Measurements from ENCODE around the gene TMEM184A.

The TMEM184A gene

GRCh38 chr7:1538544-1539180 lies 17.3 kb downstream of the TMEM184A start:
- DNase-seq, result no peak

DNA sequence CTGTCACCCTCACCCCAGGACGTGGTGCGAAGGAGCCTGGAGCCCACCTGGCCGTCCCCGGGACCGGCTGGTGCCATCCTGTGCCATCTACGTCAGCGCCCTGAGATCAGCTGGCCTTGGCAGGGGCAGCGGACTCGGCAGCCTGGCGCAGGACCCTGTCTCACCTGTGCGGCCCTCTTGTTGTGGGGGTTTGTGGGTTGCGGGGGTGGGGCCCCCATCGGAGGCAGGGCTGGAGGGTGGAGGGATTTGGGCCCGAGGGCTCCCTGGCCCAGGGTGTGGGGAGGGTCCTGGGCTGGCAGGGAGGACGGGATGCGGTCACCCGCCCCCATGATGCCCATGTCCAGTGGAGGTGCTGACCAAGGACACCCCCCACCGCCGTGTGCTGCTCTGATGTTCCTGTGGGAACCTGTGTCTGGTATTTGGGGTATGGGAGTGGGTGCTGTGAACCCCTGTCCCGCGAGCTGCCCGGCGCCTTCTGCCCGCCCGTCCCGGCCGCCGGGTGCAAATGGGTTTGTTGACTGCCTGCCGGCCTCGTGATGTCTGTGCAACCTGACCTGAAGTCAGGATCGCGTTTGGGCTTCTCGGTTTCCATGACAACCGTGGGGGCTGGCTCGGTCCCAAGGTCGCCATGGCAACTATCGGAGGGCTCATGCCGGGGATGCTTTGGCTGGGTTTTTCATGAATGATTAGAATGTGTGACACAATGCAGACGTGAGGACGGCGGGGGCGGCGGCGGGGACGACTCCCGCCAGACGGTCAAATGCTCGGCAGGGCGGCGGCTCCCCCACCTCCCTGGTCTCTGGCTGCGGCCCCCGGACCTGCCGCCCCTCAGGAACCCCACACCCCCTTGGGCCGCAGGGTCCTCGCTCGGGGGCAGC lies 18.2 kb downstream of the TMEM184A start:
- no peak for DNase-seq

DNA sequence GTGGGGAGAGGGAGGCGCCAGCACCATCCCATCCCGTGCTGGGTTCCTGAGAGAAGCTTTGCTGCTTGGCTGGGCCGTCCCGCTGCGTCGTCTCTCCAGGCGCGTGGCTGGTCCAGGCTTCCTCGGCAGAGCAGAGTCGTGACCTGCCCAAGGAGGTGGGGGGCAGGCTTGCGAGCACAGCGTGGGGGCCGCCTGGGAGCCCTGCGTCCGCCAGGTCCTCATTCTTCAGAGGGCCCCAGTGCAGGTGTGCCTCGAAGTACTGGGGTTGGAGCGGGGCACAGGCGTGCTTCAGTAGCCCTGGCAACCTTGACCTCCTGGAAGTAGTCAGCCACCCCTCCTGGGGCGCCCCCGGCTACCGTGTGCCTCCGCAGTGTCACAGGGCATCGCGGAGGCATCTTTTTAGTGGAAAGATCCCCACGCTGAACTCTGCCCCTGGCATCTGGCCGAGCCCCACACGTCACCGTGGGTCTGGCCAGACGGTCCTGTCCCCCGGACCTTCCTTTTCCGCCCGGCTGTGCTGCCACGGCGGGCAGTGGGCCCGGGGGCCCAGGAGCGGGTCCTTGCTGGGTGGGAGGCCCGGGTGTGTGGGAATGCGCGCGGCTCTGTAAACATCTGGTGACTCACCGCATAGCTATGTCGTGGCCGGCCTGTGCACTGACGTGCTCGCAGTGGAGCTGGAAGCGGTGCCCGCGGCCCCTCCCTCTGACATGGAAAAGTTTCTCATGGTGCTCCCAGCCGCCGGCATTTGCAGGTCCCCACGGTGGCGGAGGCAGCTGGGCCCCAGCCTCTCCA lies 19.1 kb downstream of the TMEM184A start:
- DNase-seq, result no peak

DNA sequence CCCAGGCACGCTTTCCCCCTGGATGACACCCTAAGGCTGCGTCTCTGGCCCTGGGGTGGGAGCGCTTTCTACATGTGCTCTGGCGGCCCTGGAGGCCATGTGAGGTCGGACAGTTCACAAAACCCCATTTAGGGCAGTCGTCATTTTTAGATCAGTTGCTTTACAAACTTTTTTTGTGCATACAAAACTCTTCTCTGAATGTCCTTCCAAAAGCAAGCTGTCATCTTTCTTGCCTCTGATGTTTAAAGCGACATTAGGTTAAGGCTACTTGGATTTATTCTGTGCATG lies 19.6 kb downstream of the TMEM184A start:
- no peak for DNase-seq

DNA sequence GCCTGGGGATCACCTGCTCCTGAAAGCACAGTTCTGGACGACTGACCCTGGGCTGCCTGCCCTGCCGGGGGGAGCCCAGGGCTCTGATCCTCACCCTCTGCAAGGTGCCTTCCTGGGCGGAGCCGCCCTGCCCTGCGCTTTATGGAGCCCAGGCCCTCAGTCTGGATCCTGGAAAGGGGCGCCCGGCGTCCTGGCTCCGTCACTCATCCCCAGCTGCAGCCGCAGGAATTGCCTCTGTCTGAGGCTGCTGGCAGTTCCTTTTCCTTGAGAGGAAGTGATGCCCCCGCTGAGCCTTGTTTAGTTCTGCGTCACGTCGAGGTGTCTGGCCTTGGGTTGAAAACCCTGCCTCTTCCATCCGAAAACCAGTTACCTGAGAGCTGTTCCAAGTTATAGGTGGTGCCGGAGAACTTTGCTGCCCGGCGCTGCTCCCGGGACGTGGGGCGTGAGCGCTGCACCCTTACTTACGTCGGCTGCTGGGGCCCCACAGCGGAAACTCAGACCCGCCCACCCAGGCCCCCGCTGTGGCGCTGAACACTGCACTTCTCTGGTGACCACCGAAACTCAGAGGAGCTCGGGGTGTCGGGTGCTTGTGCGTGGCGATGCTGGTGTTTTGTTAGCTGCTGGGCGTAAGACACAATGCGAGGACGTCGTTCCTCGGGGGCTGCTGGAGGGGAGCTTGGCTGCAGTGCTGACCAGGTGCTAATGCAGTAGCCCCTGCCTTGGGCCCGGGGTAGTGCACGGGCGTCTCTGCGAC lies 20.1 kb downstream of the TMEM184A start:
- no peak for DNase-seq

DNA sequence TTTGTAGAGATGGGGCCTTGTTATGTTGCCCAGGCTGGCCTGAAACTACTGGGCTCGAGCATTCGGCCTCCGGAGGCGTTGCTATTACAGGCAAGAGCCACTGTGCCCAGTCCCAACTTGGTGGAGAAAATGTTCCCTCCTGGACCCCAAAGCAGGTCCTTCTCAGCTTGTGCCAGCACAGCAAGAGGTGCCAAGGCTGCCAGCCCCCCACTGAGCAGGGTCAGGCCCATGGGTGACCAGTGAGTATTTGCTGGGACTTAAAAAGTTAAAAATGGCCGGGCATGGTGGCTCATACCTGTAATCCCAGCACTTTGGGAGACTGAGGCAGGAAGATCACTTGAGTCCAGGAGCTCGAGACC lies 20.9 kb downstream of the TMEM184A start:
- DNase-seq, result no peak

DNA sequence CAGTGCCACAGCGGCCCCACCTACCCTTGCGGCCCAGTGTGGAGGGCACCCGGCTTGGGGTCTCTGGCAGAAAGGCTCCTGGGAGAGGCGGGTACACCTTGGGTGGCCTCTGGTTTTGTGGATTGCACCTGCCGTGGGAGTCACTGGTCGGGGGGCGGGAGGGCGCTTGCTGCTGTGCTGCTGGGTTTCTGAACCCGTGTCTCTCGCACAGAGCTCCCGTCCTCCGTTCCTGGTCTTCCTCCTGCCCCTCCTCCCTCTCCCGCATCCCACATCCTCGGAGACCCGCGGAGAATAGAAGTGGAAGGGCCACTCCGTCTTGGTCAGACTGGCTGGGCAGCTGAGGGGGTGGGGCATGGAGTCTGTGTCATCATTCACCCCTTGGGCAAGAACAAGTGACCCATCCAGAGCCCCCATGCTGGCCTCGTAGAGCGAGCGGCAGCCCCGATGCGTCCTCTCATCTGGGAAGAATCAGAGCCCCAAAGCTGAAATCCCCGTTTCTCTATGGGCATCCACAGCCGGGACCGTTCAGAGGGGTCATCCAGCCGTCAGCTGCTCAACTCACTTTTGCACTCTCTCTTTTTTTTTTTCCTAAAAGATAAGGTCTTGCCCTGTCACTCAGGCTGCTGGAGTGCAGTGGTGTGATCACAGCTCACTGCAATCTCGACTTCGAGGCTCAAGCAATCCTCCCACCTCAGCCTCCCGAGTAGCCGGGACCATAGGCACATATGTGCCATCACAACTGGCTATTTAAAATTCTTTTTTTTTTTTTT lies 21.5 kb downstream of the TMEM184A start:
- no peak for DNase-seq

DNA sequence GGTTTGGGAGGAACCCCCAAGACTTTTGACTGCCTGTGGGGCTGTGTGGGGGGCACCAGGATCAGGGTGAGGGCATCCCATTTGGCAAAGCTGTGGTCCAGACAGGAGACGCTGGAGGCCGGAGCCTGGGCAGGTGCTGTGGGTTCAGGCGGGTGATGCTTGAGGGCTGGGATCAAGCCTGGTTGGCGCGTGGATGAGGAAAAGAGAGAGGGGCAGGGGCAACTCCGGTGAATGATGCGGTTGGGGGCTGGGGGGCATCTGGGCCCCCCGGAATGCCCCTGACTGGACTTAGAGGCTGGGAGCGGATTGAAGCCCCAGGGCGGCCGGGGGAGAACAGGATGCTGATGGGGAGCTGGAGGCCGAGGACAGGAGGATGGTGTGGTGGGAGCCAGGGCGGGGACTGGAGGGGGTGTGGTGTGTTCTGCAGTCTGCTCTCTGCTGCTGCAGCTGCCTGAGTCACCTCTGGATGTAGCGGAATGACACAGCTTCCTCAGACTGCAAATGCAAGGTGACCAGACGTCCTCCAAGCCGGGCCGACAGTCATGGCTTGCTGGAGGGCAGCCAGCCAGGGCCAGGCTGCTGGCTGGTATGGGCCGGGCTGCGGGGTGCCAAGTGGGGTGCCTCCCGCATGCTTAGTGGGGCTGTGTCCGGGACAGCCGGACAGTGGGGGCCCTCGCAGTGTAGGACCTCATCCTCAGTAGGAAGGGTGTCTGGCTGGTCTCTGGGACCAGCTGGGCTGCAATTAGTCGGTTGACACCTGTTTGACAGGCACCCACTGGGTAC lies 22.3 kb downstream of the TMEM184A start:
- peak; percentile 41 for DNase-seq

DNA sequence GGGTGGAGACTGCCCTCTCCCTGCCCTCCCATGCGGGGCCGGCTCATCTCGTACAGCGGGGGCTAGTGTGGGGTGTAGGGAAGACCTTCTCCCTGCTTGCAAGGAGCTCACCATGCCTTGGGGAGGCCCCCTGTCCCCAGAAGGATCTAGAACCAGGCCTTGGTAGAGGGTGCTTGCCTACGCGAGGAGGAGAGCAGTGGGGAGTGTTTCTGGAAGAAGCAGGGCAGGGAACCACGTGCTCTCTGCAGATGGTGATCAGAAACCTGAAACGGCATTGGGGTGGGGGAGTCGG lies 22.8 kb downstream of the TMEM184A start:
- DNase-seq, result no peak

GRCh38 chr7:1532456-1533254 lies 23.4 kb downstream of the TMEM184A start:
- DNase-seq, result peak; percentile 78

DNA sequence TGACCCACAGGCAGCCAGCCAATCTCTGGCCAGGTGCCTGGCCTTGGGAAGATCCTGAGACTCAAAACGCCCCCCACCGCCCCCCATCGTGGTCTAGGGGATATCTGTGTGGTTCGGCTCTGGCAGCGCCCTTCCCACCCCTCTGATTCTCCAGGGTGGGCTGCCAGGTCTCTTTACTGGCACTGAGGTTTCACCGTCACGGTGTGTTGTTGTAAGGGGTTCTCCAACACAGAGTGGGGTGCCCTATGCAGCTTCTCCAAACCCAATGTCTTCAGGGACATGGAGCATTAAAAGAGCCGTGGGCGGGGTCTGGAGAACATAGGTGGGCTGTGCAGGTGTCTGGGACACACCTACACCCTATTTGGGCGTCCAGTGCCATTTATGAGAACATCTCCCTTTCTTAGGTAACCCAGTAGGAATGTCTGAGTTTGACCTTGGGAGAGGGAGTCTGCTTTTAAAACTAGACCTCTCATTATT lies 24.0 kb downstream of the TMEM184A start:
- DNase-seq, result peak; percentile 39

GRCh38 chr7:1531263-1531978 lies 24.6 kb downstream of the TMEM184A start:
- DNase-seq, result peak; percentile 63

- DNase-seq, result no peak
Observed at GRCh38 chr7:1530946-1531262, 25.1 kb downstream of the TMEM184A start.

DNA sequence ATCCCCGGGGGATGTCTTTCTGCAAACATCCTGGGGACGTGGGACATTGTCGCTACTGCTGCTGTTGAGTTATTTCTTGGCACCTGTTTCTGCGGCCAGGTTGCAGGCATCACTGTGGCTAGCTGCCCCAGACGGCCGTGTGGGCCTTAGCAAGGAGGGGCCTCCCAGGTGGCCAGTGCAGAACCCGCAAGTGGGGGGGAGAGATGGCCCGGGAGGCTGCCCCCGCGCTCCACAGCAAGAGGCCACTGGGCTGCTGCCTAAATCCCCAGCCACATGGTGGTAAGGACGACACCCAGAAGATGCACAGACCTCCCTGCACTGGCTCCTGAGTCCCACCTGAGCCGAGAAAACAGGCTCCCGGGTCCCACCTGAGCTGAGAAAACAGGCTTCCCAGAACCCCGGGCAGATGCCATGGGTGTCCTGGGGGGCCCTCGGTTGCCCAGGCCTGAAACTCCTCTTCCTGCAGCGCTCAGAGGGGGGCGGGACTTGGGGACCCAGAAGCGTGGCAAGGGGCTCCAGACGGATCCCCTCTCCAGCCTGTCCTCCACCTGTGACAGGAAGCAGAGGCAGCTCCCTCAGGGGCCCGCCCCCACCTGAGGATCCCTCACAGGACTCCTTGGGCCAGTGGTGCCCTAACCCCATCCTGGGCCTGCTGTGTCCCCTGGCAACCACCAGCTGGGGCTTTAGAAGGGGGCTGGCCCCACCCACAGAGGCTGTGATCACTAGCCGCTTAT lies 26.5 kb downstream of the TMEM184A start:
- no peak for DNase-seq

GRCh38 chr7:1526271-1526754 lies 29.7 kb downstream of the TMEM184A start:
- DNase-seq, result no peak

- no peak for DNase-seq
Observed at GRCh38 chr7:1525409-1525808, 30.6 kb downstream of the TMEM184A start.

DNA sequence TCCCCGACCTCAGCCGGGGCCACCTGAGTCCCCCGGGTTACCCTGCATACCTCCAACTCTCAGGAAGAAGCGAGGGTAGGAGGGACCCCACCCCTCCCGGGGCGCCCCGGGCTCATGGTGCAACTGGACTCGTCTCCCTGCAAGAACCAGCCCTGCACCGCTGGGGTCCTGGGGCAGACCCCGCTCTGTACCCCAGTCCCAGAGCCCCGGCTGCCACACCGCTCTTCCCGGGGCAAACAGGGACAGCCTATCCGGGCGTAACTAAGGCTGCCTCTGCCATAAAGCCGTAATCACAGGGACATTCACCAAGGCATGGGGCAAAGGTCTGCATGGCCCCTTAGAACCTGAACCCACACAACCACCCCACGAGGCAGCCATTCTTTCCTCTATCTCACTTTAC lies 32.2 kb downstream of the TMEM184A start:
- DNase-seq, result no peak

DNA sequence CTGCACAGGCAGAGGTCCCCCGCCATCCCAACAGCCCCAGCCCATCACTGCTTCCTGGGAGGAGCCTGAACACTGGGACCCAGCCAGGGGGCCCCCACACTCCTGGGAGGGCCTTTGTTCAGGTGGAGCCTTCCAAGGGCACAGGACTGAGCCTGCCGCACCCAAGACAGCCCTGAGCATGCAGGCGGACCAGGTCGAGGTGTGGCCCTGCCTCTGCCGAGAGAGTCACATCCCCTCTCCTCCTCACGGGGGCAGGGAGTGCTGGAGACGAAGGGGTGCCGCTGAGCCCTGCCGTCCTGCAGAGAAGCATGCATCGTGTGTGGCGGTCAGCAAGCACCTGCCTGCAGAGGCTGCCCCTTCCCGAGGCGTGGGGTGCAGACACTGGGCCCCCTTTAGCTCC lies 32.8 kb downstream of the TMEM184A start:
- no peak for DNase-seq

DNA sequence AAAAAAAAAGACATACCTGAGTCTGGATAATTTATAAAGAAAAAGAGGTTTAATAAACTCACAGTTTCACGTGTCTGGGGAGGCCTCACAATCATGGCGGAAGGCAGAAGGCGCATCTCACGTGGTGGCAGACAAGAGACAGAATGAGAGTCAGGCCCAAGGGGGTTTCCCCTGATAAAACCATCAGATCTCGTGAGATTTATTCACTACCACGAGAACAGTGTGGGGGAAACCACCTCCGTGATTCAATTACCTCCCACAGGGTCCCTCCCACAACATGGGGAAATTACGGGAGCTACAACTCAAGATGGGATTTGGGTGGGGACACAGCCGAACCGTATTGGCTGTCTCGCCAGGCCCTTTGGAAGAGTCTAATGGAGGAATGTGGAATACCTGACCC lies 34.5 kb downstream of the TMEM184A start:
- DNase-seq, result no peak

Measured in CD4-positive, alpha-beta T cell treated with Interleukin-17A for 4 hours (primary cell).